Inflammatory macrophage treated with lipopolysaccharide for 4 hours (primary cell): ENCODE measurements around the gene PRR20A.
"Not testable (repeated sequence)": the region's sequence is repeated elsewhere in the genome, so short reads cannot be mapped to it uniquely, and the experiment has no call there.

ENCODE experiments used
- DNase-seq: peaks from one replicate; pipeline ENCODE4 v3.0.0-alpha.2; 2020

PRR20A gene

GRCh38 chr13:57140235-57140968 lies at the start of gene PRR20A:
PRR20A (plus strand) TSS chr13:57140918; CDS start chr13:57141305, 387 bp downstream.
- not testable (repeated sequence) for DNase-seq

GRCh38 chr13:57114945-57115344 lies 25.8 kb upstream of the PRR20A start:
- no peak for DNase-seq

DNA sequence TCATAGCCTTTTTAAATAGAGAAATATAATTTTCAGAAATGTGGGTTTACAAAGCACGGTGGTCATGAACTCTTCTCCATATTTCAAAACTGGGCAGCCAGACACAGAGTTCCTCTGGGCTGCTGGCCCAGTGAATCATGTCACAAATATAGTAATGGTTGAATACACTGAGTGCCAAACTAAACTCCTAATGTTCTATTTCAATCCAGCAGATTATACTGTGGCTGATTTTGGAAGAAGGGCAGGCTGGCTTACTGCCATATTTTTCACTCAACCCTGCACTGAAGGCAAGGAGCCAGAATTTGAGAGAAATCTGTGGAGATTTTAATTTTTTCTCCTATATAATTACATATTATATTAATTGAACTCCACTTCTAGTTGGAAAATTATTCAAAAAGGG lies 17.0 kb upstream of the PRR20A start:
- no peak for DNase-seq

GRCh38 chr13:57128909-57129308 lies 11.8 kb upstream of the PRR20A start:
- no peak for DNase-seq

DNA sequence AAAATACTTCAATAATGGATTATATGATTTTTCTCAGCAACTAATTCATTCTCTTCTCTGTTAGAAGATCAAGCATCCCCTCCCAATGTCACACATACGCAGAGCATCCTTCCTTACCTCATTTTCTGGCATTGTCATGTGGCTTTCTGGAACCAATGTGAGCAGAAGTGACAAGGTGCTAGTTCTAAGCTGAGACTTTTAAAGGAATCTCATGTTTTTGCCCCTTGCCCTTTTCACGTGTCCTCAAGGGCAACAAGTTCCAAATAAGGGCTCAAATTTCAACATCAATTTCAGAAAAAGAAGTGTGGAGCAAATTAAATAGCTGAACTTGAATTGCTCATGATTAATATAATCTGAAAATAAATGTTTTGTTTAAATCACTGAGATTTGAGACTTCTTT lies 4.6 kb upstream of the PRR20A start:
- DNase-seq, result no peak

DNA sequence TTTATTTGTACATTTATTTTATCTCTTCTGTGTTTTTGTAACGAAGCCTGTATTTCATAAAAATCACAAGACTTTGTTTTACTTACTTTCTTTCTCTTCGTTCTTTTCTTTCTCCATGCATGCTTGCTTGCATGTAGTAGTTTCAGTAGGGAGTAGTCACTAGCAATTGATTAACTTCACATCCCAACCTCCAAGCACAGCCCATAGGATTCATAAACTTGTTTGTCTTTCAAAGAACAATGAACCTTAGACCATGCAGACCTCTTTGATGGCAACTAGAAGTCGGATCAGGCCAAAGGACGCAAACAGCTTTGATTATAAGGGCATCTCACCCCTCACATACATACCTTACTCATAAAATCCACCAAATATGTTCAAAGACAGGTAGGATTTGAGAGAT lies 3.1 kb upstream of the PRR20A start:
- no peak for DNase-seq

- DNase-seq, result no peak
Measured at GRCh38 chr13:57138988-57139387, 1.7 kb upstream of the PRR20A start.

DNA sequence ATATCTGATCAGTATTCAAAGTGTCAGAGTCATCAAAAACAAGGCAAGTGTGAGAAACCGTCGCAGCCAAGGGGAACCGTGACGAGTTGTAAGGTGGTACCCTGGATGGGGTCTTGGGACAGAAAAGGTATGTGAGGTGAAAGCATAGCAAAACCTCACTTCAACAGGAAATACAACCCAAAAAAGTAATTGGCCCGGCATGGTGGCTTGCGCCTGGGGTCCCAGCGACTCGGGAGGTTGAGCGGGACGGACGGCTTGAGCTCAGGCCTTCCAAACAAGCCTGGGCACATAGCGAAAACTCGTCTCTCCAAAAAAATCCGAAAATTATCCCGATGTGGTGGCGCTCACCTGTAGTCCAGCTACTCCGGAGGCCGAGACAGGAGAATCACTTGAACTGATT lies 937 bp upstream of the PRR20A start:
- DNase-seq, result not testable (repeated sequence)

DNA sequence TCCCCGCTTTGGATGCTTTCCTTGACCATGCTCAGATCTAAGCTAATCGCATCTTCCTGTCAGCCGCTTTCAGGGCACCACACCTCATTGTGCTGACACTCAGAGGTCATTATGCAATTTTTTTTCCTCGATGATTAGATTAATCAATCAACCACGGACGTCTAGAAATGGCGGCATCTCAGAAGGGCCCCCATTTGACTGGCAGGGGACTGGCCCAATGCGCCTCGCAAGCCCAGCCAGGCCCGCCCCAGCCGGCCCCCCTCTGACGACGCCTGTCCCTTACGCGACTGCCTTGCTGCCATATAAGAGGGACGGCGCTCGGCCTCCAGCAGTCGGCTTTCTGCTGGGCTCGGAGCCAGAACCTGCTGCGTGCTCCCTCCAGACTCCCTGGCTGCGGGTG lies 6.5 kb downstream of the PRR20A start, which contains the start of gene PRR20B:
Gene PRR20B, plus strand, starts transcription at position 301 of the 400 bp plus-strand sequence. CDS start 387 bp downstream, outside the sequence.
- not testable (repeated sequence) for DNase-seq

GRCh38 chr13:57148106-57148505 lies 7.4 kb downstream of the PRR20A start:
- DNase-seq, result not testable (repeated sequence)

GRCh38 chr13:57153761-57154160 lies 13.0 kb downstream of the PRR20A start, which contains the start of gene PRR20C:
PRR20C (plus strand) TSS chr13:57154061; CDS start chr13:57154448, 387 bp downstream.
- not testable (repeated sequence) for DNase-seq

- not testable (repeated sequence) for DNase-seq
Measured at GRCh38 chr13:57160332-57160731, 19.6 kb downstream of the PRR20A start, which contains the start of gene PRR20D. PRR20D (plus strand) TSS chr13:57160632; CDS start chr13:57161019, 387 bp downstream.

GRCh38 chr13:57166897-57167296 lies 26.2 kb downstream of the PRR20A start, which contains the start of gene PRR20E:
PRR20E (plus strand) TSS chr13:57167197; CDS start chr13:57167584, 387 bp downstream.
- DNase-seq, result not testable (repeated sequence)

GRCh38 chr13:57191667-57192066 lies 50.9 kb downstream of the PRR20A start:
- DNase-seq, result no peak
